ENCODE measurements around the gene BCAN.

GRCh38 chr1:156682166-156682890 is 40.4 kb downstream of the BCAN start:
- TF ChIP-seq CTCF (IDR thresholded peaks at IDR 0.05): no peak
- no peak for TF ChIP-seq POLR2A (IDR thresholded peaks at IDR 0.05)

Data from adrenal gland (tissue), 5 donors.